ENCODE measurements around the gene FBXO45.
"Not testable (repeated sequence)": the region's sequence is repeated elsewhere in the genome, so short reads cannot be mapped to it uniquely, and the experiment has no call there.

The FBXO45 gene

GRCh38 chr3:196558476-196558875 lies 10.0 kb upstream of the FBXO45 start:
- no peak for DNase-seq

- no peak for DNase-seq
Observed at GRCh38 chr3:196559826-196560225, 8.6 kb upstream of the FBXO45 start.

GRCh38 chr3:196563721-196564225 lies 4.7 kb upstream of the FBXO45 start:
- peak; percentile 51 for DNase-seq

- peak; percentile 53 for DNase-seq
Observed at GRCh38 chr3:196569003-196569516, 600 bp downstream of the FBXO45 start.

GRCh38 chr3:196570332-196570731 lies 1.9 kb downstream of the FBXO45 start:
- not testable (repeated sequence) for DNase-seq

DNA sequence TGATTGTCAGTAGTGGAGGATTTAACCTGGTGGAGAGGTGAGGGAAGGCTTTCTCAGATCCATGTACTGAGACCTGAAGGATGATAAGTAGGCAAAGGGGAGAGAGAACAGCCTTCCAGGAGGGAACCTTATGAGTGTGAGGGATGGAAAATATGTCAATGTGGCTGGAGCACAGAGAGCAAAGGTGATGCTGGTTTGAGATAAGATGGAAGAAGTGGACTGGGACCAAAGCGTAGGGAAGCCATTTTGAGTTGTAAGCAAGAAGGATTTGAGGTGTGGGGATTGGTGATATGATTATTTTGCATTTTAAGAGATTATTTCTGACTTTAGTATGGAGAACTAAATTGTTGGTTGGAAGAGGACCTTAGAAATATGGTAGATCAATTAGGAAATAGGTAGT lies 3.9 kb downstream of the FBXO45 start:
- no peak for DNase-seq

DNA sequence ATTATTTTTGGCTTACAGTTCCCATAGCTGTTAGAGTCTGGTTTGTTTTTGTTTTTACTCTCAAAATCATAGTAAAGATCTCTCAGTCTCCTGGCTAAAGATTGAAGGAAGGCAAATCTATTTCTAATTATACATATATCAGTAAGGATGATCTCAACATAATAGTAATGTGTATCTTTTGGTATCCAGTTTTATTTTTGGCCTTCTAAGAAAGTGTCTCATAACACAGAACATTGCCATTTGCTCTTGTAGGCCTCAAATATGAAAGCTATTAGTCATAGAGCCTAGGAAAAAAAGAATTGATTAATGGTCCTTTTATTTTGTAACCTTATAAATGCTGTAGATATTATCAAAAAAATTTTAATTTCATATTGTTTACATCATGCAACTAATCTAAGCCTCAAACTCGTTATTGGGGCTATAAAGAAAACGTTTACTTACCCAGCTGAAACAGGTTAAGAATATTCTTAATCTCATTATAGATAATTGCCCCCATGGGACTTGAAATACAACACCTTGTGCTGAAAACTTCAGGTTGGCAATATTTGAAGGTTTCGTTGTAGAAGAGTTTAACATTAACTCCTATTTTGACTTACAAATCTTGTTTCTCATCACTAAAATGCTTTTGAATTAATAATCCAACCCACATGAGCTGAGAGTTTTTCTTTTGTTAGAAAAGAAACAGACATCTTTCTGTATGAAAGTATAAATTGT lies 16.7 kb downstream of the FBXO45 start:
- DNase-seq, result no peak

DNA sequence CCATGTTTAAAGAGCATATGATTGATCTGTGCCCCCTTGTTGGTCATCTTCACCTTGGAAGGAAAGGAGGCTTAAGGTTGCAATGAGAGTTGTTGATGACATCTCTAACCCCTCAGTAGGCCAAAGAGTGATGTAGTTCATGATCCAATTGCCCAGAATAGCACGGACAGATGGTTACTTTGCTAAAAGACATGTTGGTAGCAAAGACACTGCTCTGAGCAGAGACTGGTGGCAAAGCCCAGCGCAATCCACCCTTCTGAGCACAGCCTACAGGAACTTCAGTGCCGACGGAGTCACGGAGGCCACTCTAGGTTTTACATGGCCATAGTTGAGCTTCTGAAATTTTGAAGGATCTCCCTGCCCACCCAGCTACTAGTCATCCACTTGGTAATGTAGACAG lies 21.8 kb downstream of the FBXO45 start:
- no peak for DNase-seq

DNA sequence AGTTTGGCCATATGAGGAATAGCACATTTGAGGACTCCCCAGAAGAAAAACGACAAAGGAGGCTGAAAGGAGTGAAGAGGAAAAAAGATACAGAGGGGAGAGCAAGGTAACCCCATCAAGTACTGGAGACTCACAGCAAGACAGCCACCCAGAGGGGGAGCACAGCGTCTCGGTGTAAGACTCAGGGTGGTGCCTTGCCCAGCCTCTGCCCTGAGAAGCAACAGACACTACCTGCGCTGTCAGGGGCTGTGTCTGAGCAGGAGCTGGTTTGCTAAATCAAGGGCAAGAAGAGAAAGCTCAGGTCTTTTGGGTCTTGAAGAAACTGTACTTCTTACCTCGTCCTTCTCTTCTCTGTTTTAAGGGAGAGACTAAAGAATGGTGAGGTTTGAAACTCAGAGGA lies 27.9 kb downstream of the FBXO45 start:
- DNase-seq, result no peak

GRCh38 chr3:196597971-196598733 lies 29.7 kb downstream of the FBXO45 start:
- peak; percentile 66 for DNase-seq

DNA sequence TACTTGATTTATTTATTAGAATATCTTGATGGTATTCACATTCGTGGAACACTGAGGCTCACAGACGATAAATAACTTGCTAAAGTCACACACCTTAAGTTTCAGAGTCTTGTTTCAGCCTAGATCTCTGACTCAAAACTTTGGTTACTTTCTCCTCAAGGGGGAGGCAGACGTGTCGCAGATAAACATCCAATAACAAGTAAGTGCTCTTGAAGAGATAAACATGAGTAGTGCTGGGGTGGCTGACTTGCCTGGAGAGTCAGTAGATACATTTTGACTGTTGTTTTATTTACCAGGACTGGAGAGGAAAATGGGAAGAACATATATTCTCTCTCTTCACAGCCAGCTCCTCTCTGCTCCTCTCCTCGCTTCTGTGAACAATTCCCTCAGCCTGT lies 31.3 kb downstream of the FBXO45 start:
- no peak for DNase-seq

DNA sequence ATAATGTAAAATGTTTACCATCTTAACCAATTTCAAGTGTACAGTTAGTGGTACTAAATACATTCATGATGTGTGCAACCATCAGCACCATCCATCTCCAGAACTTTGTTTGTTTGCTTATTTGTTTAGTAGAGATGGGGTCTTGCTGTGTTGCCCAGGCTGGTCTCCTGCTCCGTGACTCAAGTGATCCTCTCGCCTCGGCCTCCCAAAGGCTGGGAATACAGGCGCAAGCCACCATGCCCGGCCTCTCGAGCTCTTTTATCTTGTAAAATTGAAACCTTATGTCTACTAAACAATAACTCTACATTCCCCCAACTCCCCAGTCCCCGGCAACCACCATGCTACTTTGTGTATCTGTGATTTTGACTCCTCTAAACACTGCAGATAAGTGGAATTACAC lies 31.9 kb downstream of the FBXO45 start:
- no peak for DNase-seq

DNA sequence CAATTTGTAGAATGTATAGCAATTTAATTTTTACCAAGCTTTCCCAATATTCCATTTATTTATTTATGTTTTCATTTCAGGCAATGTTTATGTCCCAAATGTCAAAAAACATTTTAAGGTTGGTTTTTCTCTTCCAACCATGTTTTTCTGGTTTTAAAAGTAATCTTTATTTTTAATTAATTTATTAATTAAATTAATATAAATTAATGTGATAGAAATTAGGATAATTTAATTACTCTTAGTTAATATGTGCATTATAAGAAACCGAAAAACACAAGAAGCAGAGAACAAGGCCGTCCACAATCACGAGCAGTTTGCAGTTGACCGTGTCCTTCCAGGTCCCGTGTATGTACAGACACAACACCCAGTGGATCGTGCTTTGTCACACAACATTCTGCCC lies 34.2 kb downstream of the FBXO45 start:
- DNase-seq, result no peak

DNA sequence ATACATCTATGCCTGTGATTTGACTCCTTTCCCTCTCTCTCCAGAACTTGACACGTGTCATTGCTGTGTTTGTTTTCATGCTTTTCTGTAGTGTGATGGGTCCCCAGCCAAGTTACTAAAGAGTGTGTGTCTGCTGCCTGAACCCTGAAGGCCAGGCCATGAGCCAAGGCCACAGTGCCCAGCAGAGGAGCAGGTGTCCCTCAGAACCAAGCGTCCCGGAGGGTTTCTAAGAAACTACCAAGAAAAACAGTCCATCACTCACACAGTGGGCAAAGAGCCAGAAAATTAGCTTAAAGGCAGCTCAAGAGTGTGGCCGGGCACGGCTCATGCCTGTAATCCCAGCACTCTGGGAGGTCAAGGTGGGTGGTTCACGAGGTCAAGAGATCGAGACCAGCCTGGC lies 35.2 kb downstream of the FBXO45 start:
- DNase-seq, result no peak

DNA sequence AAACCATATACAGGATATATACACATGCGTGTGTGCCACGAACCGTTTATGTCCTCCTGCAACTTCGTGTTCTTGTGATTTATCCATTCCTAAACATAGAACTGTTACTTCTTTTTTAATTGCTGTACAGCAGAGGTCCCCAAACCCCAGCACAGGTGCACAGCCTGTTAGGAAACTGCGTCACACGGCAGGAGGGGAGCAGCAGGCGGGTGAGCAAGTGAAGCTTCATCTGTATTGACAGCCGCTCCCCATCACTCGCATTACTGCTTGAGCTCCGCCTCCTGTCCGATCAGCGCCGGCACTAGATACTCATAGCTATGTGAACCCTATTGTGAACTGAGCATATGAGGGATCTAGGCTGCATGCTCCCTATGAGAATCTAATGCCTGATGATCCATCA lies 36.1 kb downstream of the FBXO45 start:
- DNase-seq, result peak; percentile 84

DNA sequence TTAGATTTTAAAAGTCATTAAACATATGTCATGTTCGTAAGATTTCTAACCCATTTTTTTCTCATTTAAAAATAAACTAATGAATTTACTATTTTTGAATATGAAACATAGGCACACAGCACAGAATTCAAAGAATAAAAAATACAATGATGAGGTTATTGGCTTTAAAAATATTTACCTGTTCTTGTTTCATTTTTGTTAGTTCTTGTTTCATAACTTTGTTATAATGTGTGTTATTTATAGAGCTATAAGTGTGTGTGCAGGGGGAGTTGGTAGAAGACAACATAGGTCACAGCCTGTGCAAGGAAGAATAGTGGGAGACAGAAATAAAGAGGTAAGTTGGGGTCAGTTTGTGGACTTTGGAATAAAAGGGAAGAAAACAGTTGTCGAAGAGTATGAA lies 40.2 kb downstream of the FBXO45 start:
- DNase-seq, result no peak

DNA sequence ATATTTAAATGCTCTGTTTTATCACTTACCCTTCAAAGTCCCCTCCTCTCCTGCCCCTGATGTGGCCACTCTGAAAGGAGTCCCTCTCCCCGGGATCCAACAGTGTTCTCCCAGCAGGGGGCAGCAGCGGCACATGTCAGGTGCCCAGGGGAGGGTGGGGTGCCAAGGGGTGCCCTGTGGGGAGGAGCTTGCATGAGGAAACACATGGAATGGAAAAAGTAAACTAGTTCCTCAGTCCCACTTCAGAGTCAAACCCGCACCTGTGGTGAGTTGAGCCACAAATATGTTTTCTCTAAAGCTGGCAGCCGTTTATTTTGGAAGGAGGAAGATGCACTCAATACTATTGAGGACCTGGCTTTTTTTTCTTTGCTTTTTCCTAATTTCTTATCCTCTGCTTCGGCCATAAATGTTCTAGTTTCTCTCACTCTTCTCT lies 40.9 kb downstream of the FBXO45 start:
- peak; percentile 97 for DNase-seq

GRCh38 chr3:196609805-196610515 lies 41.5 kb downstream of the FBXO45 start:
- no peak for DNase-seq

- DNase-seq, result peak; percentile 43
Observed at GRCh38 chr3:196611761-196612483, 43.5 kb downstream of the FBXO45 start.

DNA sequence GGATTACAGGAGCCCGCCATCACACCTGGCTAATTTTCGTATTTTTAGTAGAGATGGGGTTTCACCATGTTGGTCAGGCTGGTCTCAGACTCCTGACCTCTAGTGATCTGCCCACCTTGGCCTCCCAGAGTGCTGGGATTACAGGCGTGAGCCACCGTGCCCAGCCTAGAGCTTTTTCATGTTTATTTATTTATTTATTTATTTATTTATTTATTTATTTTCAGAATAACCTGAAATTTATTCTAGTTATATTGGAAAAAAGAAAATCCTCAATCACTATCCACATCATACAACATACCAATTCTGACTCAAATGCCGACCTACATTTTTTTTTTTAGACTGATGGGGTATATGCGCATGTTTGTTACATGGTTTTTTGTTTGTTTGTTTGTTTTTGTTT lies 46.8 kb downstream of the FBXO45 start:
- not testable (repeated sequence) for DNase-seq

DNA sequence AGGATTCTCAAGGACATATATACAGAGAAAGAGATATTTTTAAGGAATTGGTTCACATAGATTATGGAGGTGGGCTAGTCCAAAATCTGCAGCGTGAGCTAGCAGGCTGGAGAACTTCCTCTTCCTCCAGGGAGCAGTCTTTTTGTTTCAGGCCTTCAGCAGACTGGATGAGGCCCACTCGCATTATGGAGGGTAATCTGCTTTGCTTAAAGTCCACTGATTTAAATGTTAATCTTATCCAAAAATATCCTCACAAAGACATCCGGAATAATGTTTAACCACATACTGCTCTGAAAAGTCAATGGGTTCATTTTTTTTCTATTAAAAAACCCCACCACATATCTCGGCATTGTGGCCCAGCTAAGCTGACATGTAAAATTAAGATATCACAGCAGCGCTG lies 48.8 kb downstream of the FBXO45 start:
- no peak for DNase-seq

- DNase-seq, result no peak
Observed at GRCh38 chr3:196619223-196619622, 50.8 kb downstream of the FBXO45 start.

DNA sequence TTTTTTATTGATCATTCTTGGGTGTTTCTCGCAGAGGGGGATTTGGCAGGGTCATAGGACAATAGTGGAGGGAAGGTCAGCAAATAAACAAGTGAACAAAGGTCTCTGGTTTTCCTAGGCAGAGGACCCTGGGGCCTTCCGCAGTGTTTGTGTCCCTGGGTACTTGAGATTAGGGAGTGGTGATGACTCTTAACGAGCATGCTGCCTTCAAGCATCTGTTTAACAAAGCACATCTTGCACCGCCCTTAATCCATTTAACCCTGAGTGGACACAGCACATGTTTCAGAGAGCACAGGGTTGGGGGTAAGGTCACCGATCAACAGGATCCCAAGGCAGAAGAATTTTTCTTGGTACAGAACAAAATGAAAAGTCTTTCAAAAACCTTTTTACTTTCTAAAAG lies 51.2 kb downstream of the FBXO45 start:
- not testable (repeated sequence) for DNase-seq

All from CD4-positive, alpha-beta T cell treated with Interleukin-6 for 4 hours (primary cell).